Measurements from ENCODE around the gene ATF4. TPM values are rescaled to one million over a fixed set of nuclear protein-coding genes. Genes with fewer than 3 reads are reported as not detected.

Gene ATF4
- total RNA-seq, 1 donor: 590 TPM

DNA sequence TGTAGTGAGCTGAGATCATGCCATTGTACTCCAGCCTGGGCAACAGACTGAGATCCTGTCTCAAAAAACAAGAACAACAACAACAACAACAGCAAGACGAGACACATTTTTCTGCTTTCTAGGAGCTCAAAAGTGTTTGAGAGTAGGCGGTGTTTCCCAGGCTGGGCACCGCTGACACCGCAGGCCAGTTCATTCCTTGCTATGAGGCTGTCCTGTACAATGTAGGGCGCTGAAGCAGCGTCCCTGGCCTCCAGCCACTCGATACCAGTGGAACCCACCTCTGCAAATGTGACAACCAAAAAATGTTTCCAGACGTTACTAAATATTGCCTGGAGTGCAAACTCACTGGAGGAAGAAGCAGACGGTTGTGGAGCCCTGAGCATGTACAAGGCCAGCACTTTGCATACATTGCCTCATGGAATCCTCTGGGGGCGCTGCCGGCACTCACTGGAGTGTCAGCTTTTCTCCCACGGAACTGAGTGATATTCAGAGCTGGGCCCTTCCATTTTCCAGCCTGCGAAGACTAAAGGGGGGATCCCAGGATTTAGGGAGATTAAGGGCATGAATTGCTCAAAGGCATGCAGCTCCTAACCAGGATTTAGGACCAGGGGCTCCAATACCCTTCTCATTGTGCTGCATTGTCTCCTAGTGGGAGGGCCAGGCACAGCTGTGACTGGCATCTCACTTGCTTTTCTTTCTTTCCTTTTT lies 24.1 kb upstream of the ATF4 start:
- peak; percentile 88 for DNase-seq (ENCODE audit: insufficient read length, low spot score, missing footprints)

DNA sequence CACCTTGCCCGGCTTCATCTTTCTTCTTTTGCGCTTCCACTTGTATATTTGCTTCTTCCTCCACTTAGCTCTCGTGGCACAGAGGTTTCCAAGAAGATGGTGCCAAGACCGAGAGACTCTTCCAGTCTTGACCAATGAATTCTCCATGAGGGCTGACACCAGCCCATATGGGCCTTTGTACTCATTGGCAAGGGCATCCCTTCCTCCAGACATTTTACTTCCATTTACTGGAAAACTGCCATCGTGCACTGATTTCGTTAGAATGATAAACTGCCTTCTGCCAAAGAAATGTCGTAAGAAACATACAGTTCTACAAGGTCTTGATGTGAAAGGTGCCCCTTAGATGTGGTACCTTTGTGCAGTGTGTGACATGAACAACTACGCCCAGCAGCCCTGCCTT lies 22.9 kb upstream of the ATF4 start:
- Histone ChIP-seq H3K27ac (ENCODE audit: low read depth, low read length) (no peak overlapping the region), H3K79me2 (ENCODE audit: insufficient read depth, low read length) (peaks cover 3% of the 10 kb centered on the region), H3K4me2 (ENCODE audit: insufficient read depth, low read length) (no peak overlapping the region), H2AFZ (ENCODE audit: low read length) (no peak overlapping the region), H4K20me1 (ENCODE audit: insufficient read depth, low read length) (no peaks in the 10 kb centered on the region), H3K36me3 (ENCODE audit: insufficient read depth, low read length) (no peaks in the 10 kb centered on the region), H3K4me3 (ENCODE audit: insufficient read depth, low read length) (no peak overlapping the region), H3K27me3 (ENCODE audit: insufficient read depth, low read length) (no peaks in the 10 kb centered on the region), H3K9me3 (ENCODE audit: low read depth, low read length) (no peaks in the 10 kb centered on the region), H3K4me1 (ENCODE audit: insufficient read depth, low read length) (peaks cover 31% of the 10 kb centered on the region)
- TF ChIP-seq, protein P1, sequence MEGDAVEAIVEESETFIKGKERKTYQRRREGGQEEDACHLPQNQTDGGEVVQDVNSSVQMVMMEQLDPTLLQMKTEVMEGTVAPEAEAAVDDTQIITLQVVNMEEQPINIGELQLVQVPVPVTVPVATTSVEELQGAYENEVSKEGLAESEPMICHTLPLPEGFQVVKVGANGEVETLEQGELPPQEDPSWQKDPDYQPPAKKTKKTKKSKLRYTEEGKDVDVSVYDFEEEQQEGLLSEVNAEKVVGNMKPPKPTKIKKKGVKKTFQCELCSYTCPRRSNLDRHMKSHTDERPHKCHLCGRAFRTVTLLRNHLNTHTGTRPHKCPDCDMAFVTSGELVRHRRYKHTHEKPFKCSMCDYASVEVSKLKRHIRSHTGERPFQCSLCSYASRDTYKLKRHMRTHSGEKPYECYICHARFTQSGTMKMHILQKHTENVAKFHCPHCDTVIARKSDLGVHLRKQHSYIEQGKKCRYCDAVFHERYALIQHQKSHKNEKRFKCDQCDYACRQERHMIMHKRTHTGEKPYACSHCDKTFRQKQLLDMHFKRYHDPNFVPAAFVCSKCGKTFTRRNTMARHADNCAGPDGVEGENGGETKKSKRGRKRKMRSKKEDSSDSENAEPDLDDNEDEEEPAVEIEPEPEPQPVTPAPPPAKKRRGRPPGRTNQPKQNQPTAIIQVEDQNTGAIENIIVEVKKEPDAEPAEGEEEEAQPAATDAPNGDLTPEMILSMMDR (IDR thresholded peaks at IDR 0.05; ENCODE audit: extremely low read depth, low read depth, low read length): no peak
- peak; percentile 9 for DNase-seq (ENCODE audit: insufficient read length, low spot score, missing footprints)

More for the DNA sequence above, 24.1 kb upstream of the ATF4 start:
- Histone ChIP-seq H3K4me3 (ENCODE audit: insufficient read depth, low read length) (no peak overlapping the region), H3K79me2 (ENCODE audit: insufficient read depth, low read length) (no peaks in the 10 kb centered on the region), H3K4me1 (ENCODE audit: insufficient read depth, low read length) (peaks cover 24% of the 10 kb centered on the region), H3K4me2 (ENCODE audit: insufficient read depth, low read length) (no peak overlapping the region), H2AFZ (ENCODE audit: low read length) (peak overlapping the region; percentile 81), H3K36me3 (ENCODE audit: insufficient read depth, low read length) (no peaks in the 10 kb centered on the region), H3K27ac (ENCODE audit: low read depth, low read length) (no peak overlapping the region), H4K20me1 (ENCODE audit: insufficient read depth, low read length) (no peaks in the 10 kb centered on the region), H3K9me3 (ENCODE audit: low read depth, low read length) (no peaks in the 10 kb centered on the region), H3K27me3 (ENCODE audit: insufficient read depth, low read length) (no peaks in the 10 kb centered on the region)
- TF ChIP-seq, protein P1 (IDR thresholded peaks at IDR 0.05; ENCODE audit: extremely low read depth, low read depth, low read length): peak; percentile 80

DNA sequence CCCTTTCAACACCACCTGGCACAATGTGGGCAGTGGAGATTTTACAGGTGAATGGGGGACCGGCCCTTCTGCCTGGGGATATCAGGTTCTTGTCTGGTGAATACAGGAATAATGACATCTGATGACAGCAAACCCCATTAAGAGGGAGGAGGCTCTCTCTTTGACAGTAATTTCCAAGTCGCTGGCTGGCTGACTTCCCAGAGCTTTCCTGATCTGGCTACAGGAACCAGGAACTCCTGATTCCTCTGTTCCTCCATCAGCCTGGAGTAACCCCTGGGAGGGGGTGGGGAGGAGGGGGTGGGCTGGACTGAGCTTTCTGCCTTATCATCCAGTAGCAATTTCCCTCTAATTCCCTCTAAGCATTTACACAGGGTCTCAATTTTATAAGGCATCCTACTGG lies 22.0 kb upstream of the ATF4 start:
- H3K36me3 ChIP-seq (ENCODE audit: insufficient read depth, low read length): no peaks in the 10 kb centered on the region
- H3K27ac ChIP-seq (ENCODE audit: low read depth, low read length): no peak overlapping the region
- no peak overlapping the region for H3K4me3 ChIP-seq (ENCODE audit: insufficient read depth, low read length)
- peaks cover 5% of the 10 kb centered on the region for H4K20me1 ChIP-seq (ENCODE audit: insufficient read depth, low read length)
- H3K4me2 ChIP-seq (ENCODE audit: insufficient read depth, low read length): no peak overlapping the region
- no peaks in the 10 kb centered on the region for H3K9me3 ChIP-seq (ENCODE audit: low read depth, low read length)
- H3K4me1 ChIP-seq (ENCODE audit: insufficient read depth, low read length): peaks cover 37% of the 10 kb centered on the region
- DNase-seq (ENCODE audit: insufficient read length, low spot score, missing footprints): no peak
- H3K27me3 ChIP-seq (ENCODE audit: insufficient read depth, low read length): no peaks in the 10 kb centered on the region
- peaks cover 13% of the 10 kb centered on the region for H3K79me2 ChIP-seq (ENCODE audit: insufficient read depth, low read length)
- no peak overlapping the region for H2AFZ ChIP-seq (ENCODE audit: low read length)
- TF ChIP-seq, protein P1 (IDR thresholded peaks at IDR 0.05; ENCODE audit: extremely low read depth, low read depth, low read length): no peak

DNA sequence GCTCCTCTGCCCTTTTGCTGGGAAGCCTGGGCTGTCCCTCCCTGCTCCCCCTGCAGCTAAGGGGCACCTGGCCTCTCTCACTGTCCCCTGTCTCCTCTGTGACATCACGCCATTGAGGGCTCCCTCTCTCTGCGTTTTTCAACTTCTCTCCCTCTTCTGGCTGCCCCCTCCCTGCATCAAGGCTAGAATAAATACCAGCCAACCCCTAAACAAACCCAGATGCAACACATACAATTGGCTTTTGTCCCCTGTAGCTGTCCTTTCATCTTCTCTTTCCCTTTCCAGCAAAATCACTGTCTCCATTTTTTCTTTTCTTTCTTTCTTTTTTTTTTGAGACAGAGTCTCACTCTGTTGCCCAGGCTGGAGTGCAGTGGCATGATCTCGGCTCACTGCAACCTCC lies 21.6 kb upstream of the ATF4 start:
- H3K4me3 ChIP-seq (ENCODE audit: insufficient read depth, low read length): no peak overlapping the region
- TF ChIP-seq, protein P1 (IDR thresholded peaks at IDR 0.05; ENCODE audit: extremely low read depth, low read depth, low read length): no peak
- no peak overlapping the region for H2AFZ ChIP-seq (ENCODE audit: low read length)

More for the DNA sequence above, 21.6 kb upstream of the ATF4 start:
- H3K79me2 ChIP-seq (ENCODE audit: insufficient read depth, low read length): peaks cover 17% of the 10 kb centered on the region
- H3K4me2 ChIP-seq (ENCODE audit: insufficient read depth, low read length): no peak overlapping the region
- no peaks in the 10 kb centered on the region for H3K27me3 ChIP-seq (ENCODE audit: insufficient read depth, low read length)
- peak; percentile 15 for DNase-seq (ENCODE audit: insufficient read length, low spot score, missing footprints)
- H3K4me1 ChIP-seq (ENCODE audit: insufficient read depth, low read length): peaks cover 37% of the 10 kb centered on the region
- no peaks in the 10 kb centered on the region for H3K9me3 ChIP-seq (ENCODE audit: low read depth, low read length)
- no peaks in the 10 kb centered on the region for H3K36me3 ChIP-seq (ENCODE audit: insufficient read depth, low read length)
- peaks cover 9% of the 10 kb centered on the region for H4K20me1 ChIP-seq (ENCODE audit: insufficient read depth, low read length)
- no peak overlapping the region for H3K27ac ChIP-seq (ENCODE audit: low read depth, low read length)

Data from osteoblast (primary cell).